Activated T-cell treated with anti-CD3 and anti-CD28 coated beads, Interleukin-2, amount 50 U/mL, for 48 hours (primary cell): ENCODE measurements around the gene ATP5MC3.

Experiments used
- DNase-seq, 2 experiments: peaks; one replicate each; pipeline ENCODE4 v3.0.0-alpha.2; 2020

ATP5MC3 gene

DNA sequence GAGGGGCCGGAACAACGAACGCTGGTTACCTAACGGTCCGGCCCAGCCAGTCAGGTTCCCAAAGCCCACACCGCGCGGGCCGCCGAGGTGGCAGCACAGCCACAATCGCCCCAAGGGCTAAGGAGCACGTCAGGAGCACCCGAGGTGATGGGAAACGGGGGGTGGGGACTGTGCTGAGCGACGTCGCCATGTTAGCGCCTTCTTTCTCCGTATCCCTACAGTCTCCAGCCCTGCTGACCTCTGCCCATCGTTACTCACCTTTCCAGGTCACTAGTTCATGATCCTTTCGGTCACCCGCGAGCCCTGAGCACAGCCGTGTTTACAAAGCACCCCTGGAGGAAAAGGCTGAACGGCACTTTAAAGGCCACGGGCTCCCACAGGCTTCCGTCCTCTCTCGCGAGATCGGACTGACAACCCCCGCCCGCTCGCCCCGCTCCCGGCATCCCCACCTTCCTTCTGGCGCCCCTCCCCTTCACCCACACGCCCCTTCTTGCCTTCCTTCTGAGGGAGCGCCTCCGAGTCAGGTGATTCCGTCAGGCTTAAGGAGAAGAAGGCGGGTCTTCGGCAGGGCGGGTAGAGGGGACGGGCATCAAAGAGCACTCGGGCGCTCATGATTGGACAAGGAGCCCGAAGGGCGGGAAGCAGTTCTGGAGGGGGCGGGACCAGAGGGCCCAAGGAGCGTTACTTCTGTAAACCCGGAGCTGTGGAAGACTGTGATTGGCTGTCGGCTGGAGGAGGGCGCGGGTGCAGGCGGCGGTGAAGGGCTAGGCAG is 13.5 kb downstream of the ATP5MC3 start, which contains the start of gene ATF2:
ATF2 (minus strand) TSS at position 412 of the 772 bp plus-strand sequence. CDS start 31,760 bp downstream, outside the sequence.
- DNase-seq = peak; percentile 97

DNA sequence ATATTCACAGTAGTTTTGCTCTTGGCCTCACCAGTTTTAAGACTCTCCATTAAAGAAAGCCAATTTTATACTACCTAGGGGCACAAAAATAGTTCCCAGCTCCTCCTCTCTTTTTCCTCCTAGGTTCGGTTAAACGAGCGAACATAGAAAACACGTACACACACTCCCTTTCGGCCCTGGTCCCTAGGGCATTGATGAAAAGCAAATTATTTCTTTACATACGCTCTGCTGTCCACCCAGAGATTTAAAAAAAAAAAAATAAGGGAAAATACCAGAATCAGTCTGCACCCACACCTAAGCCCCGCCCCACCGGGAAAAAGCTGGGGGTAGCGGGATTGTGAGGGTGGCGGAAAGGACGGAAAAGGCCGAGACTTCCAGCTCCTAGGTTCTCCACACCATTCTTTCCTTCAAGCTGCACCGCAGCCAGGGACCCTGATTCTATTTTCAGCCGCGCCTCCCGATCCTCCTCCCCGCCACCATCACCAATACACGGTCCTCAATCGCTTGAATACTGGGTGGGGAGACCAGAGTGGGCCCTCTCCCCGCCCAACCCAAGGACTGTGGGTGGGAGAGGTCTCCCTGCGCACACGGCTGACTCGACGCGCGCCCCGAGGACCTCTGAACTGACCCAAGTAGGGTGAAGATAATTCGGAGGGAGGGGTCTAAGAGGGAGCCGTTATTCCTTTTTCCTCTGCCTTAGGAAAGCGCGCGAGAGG is 14.3 kb downstream of the ATP5MC3 start:
- no peak for DNase-seq

DNA sequence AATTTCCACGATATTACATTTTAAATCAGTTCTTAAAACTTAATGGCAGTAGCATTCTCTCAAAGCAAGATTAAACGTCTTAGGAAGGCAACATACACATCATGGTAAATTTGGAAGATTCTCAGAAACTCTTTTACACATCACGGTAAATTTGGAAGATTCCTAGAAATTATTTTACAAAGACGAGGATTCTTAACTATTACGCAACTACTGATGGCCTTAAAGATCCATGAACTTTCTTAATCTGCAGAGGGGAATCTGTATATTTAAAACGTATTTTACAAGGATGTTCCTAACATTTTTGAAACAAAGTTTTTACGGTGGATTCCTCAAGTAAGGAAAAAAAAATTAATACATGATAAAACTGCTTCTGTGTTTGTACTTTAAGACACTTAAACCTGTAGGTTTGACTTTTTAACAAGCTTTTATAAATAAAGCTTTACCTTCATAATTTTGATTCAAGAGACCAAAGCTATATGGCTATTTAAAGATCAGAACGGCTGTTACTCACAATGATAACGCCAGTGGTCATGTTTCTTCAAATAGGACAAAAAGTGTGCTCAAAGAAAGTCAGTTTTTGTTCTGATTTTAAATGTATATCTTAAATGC is 15.2 kb downstream of the ATP5MC3 start:
- no peak for DNase-seq

DNA sequence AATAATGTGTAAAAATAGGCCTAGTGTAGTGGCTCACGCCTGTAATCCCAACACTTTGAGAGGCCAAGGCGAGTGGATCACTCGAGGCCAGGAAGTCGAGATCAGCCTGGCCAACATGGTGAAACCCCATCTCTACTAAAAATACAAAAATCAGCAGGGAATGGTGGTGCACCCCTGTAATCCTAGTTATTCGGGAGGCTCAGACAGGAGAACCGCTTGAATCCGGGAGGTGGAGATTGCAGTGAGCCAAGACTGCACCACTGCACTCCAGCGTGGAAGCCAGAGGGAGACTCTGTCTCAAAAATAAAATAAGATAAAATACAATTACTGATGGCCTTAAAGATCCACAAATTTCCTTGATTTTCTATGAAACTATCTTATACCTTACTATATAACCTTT is 17.3 kb downstream of the ATP5MC3 start:
- DNase-seq = no peak

DNA sequence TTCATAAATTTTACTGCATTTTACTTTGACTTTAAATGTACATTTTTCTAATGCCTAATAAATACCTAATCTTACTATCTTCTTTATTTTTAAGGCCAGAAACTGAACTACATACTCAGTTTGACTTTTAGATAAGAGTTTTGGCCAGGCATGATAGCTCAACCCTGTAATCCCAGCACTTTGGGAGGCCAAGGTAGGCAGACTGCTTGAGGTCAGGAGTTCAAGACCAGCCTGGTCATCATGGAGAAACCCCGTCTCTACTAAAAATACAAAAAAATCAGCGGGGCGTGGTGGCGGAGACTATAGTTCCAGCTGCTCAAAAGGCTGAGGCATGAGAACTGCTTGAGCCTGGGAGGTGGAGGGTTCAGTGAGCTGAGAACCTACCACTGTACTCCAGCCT is 22.6 kb downstream of the ATP5MC3 start:
- DNase-seq = no peak

DNA sequence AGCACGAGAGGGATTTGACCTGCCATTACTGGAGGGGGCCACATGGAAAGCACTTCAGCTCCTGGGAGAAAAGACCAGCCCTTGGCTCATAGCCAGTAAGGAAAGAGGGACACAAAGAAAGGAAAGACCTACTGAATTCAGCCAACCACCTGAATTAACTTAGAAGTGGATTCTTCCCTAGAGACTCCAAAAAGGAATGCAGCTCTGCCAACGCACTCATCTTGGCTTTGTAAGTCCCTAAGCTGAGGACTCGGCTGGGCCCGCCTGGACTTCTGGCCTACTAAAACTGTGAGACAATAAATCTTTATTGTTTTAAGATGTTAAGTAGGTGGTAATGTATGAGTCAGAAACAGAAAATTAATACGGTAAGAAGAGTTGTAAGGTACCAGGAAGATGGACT is 25.0 kb downstream of the ATP5MC3 start:
- DNase-seq = no peak

DNA sequence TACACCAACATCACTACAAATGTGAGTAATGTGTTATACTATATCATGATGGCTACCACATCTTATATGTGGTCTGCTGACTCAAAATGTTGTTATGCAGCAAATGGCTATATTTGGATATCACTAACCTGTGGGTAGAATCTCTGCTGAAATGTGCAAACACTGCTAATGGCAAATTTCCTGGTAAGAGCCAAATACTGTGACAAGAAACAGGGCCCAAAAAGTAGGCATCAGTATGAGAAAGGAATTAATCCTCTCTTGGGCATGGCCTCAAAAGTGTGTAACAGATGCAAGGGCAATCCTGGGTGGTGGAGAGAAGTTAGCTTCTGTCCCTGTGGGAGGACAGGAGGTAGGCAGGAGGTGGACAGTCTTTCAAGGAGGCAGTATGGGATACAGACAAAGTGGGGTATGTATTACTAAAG is 26.8 kb downstream of the ATP5MC3 start:
- no peak for DNase-seq

DNA sequence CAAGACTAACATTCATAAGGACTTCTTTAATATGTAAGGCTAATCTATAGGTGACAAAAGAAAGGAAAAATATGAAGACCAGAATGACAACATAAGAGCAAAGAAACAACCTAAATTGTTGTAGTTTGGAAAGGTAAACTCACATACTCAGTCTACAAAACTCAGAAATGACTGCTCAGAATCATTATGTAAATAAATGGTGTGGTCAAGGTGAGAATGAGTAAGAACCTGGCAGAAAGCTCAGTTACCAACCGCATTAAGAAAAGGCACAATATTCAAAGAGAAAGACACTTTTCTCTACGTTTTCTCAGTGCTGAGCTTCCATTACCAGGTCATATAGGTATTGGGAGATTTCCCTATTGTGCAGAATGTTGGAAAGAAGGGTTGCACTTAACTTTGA is 29.3 kb downstream of the ATP5MC3 start:
- no peak for DNase-seq

DNA sequence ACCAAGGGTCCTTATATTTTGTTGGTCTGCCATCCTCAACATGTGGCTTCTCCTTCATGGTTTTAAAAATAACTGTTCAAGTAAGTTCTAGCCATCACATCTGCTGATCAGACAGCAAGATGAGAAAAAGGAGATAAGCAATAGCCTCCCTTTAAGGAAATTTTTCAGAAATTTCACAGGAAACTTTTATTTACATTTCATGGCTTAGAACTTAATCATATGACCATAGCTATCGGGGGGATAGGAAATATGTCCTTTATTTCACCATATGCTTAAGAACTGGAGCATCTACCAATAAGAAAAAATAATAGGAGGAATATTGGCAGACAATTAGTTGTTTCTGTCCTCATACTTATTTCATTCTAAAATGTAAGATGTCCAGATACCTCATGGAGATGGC is 29.7 kb downstream of the ATP5MC3 start:
- no peak for DNase-seq

DNA sequence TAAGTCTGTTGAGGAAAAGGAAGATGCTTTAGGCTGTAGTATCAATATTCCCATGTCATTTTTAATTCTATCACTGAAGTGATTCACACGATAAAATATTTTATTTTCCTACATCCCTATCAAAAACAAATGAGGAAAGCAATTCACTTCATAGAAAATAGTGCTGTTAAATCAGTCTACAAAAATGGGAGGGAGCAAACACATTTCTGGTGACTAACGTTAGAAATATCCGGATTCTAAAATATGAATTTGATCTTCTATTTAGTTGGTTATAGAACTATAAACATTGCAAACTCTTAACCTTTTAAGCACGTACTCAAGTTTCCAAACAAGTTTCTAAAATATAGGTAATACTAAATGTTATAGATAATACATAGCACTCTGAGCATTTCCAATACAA is 34.3 kb downstream of the ATP5MC3 start:
- DNase-seq = no peak

DNA sequence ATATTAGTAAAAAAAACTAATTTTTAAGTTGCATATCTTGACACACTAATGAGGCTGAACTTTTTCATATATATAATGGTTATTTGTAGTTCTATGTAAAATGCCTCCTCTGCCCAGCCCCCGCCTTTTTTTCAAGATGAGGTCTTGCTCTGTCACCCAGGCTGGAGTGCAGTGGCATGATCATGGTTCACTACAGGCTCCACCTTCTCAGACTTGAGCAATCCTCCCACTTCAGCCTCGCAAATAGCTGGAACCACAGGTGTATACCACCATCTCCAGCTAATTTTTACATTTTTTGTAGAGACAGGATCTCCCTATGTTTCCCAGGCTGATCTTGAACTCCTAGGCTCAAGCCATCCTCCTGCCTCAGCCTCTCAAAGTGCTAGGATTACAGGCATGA is 37.8 kb downstream of the ATP5MC3 start:
- no peak for DNase-seq

DNA sequence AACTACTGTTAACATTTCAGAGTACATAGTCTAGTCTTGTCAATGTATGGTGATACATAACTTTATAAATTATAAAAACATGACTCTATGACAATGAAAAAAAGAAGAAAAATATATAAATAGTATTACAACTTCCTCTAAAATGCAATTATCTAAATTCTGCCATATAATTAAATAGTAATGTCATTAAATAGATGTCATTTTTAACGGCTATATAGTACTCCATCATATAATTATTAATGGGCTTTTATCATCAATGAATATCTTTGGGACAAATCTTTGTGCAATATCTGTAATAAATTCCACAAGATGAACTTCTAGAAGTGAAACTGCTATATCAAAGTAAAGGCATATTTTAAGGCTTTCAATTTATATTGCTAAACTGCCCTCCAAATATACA is 38.3 kb downstream of the ATP5MC3 start:
- no peak for DNase-seq

DNA sequence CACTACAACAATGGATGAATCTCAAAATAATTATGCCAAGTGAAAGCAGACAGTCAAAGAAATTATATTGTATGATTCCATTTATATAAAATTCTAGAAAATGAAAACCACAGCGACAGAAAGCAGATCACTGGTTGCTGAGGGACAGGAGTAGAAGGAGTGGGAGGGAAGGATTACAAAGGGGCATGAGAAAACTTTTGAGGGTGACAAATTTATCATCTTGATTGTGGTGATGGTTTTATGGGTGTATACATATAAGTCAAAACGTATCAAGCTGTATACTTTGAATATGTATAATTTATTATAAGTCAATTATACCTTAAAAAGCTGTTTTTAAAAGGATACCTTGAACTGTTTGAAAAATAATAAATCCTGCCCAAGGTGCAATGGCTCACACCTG is 41.2 kb downstream of the ATP5MC3 start:
- no peak for DNase-seq

DNA sequence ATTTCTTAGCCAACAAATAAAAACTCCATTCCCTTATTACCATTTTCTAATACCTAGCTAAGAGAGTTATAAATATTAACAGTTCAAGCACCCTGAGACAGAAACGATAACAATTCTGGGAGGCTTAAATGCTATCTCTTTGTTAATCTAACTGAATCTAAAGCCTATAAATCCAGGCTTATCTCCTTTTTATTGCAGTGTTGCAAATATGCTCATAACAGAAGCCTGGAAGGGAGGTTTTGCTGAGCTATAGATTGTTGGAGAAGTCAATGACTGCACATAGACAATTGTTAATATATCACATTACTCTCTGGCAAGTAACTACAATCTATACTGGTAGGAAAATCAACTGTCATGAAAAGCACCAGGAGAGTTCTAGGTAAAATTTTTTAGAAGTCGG is 43.7 kb downstream of the ATP5MC3 start:
- DNase-seq = no peak

DNA sequence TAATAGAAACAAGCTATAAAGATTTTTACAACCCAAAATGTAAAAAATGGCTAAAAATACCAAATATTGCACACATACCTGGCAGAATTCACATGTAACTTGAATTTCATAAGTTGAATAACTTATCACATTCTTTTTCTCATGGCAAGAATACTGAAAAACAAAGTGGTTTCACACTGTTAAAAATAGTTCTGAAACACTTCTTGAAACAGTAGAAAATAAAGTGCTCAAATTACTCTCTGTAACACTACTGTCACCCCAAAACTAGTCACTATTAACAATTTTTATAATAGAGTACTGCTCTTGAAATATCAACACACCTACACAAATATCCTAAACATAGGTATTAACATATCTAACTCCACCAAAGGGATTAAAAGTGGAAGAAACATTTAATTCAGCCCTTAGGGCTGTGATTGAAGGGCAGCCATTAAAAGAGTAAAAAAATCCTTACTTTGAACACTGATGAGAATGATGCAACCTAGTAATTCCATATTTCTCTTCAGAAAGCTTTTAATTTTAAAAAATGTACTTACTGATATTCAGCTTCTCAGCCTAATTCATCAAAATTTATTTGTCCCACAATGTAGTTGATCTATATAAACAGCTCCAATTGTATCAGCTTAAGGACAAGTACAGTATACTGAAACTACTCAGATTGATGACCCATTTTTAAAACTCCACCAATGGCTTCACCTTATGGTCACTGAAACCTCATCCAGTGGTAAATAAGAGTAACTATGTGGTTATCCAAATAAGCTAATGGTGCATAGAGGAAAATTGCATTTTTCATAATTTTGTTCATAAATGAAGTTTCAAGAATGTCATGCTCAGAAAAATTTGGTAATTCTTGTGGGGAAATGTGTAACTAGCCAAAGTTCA is 44.9 kb downstream of the ATP5MC3 start:
- no peak for DNase-seq

DNA sequence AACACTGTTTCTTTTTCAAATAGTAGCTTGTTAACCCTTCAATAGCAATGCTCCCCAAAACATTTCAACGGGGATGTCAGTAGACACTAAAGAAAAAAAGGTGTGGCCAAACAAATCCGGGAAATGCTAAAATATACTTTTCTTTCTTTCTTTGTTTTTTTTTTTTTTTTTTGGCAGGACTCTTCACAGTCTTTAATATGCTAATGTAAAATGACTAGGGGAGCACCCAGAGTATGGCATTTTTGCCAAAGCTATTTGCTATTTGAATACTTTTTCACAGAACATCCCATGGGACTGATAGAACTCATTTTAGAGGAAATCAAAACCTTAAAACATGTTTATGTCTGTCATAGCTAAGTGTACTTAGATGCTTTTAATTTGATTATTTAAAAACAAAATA is 45.6 kb downstream of the ATP5MC3 start:
- DNase-seq = no peak

DNA sequence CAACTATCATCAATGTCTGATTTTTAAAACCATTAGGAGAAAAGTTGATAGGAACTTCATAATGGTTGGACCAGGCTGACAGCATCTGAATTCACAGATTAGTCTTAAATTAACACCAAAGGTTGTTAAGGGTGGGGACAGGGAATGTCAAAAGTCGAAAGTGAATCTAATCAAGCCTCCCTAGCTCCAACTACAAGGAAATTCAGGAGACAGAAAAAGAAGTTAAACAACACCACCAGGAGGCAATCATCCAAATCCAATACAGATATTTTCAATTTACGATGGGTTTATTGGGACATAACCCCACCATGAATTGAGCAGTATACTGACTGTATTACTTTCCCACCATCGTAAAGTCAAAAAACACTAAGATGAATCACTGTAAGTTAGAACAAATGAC is 46.3 kb downstream of the ATP5MC3 start:
- no peak for DNase-seq

DNA sequence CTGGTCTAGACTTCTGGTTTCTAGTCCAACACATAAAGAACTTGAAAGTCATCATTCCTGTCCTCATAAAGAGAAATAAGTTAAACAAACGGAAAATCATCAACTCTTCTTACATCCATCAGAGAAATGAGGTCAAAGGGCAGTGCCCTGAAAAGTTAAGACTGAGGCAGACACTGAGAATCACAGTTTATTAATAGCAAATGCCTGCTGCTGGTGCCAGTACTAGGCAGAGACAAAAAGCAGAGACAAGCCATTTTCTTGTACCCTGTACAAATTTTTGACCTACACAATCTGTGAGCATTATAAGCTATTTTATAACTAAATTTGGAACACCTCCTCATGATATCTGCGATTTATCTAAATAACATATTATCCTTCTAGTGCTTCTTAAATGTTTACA is 50.3 kb downstream of the ATP5MC3 start:
- DNase-seq = no peak

DNA sequence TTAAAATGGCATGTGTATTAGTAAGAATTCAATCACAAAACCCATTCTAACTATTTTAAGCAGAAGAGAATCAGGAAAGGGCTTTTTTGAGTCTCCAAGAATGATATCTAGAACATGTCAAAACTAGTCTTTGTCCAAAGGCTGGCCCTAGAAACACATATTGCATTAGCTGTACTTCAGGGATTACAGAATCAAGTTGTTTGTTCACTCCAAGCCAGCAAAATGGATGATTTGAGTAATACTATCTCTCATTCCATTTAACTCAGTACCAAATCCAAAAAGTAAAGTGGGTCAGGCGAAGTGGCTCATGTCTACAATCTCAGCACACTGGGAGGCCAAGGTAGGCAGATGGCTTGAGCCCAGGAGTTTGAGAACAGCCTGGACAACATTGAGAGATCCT is 54.8 kb downstream of the ATP5MC3 start:
- DNase-seq = no peak
